Measurements from ENCODE around the gene STAB2.

DNA sequence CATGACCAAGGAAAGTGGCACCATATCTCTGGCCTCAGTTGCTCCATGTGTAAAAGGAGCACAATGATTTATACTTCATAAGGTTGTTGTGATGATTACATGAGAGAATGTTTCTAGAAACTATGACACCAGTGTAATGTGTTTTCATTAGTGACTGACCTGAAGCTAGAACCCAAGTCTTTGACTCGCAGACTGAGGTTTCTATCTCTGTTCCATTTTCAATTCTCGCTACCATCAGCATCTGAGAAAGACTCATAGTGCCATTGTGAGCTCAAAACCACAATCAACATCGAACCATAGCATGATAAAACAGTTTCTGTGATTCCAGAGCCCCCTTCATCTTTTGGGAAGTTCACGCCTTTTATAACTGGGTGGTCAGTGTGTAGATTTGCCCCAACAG, 53.8 kb downstream of the STAB2 start:
- TF ChIP-seq POLR2A (IDR thresholded peaks at IDR 0.05) = no peak
- TF ChIP-seq, protein P1, sequence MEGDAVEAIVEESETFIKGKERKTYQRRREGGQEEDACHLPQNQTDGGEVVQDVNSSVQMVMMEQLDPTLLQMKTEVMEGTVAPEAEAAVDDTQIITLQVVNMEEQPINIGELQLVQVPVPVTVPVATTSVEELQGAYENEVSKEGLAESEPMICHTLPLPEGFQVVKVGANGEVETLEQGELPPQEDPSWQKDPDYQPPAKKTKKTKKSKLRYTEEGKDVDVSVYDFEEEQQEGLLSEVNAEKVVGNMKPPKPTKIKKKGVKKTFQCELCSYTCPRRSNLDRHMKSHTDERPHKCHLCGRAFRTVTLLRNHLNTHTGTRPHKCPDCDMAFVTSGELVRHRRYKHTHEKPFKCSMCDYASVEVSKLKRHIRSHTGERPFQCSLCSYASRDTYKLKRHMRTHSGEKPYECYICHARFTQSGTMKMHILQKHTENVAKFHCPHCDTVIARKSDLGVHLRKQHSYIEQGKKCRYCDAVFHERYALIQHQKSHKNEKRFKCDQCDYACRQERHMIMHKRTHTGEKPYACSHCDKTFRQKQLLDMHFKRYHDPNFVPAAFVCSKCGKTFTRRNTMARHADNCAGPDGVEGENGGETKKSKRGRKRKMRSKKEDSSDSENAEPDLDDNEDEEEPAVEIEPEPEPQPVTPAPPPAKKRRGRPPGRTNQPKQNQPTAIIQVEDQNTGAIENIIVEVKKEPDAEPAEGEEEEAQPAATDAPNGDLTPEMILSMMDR (IDR thresholded peaks at IDR 0.05) = no peak
- TF ChIP-seq POLR2AphosphoS5 (IDR thresholded peaks at IDR 0.05) = no peak
- no peak for TF ChIP-seq EP300 (IDR thresholded peaks at IDR 0.05)
